ENCODE data around the gene UPF3A. TPM values are rescaled to one million over a fixed set of nuclear protein-coding genes. Genes with fewer than 3 reads are reported as not detected.
"Not testable (repeated sequence)": the region's sequence is repeated elsewhere in the genome, so short reads cannot be mapped to it uniquely, and the experiment has no call there.

The UPF3A gene
- total and polyA plus RNA-seq, 2 experiments from 2014 or later: 45.0 to 174 TPM

DNA sequence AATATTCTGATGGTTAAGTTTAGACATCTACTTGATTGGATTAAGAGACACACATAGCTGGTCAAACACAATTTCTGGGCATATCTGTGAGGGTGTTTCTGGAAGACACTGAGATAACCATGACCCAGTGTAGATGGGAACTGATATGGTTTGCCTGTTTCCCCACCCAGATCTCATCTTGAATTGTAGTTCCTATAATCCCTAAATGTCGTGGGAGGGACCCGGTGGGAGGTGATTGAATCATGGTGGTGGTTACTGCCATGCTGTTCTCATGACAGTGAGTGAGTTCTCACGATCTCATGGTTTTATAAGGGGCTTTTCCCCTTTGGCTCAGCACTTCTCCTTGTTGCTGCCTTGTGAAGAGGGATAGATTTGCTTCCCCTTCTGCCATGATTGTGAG is 65.9 kb downstream of the UPF3A start:
- ATAC-seq; DNase-seq (ENCODE audit: low spot score); H3K27me3 Mint-ChIP-seq (ENCODE audit: insufficient read depth, low read depth, poor library complexity); H3K27me3 ChIP-seq (ENCODE audit: insufficient read depth); H3K4me1 ChIP-seq (ENCODE audit: insufficient read depth); H3K4me2 ChIP-seq; H3K27ac Mint-ChIP-seq; H3K27ac ChIP-seq (ENCODE audit: low read depth); H3K4me3 Mint-ChIP-seq; H3K9me2 ChIP-seq (ENCODE audit: insufficient read depth); H3F3A ChIP-seq (replicated peaks; ENCODE audit: low read depth); H3K36me3 Mint-ChIP-seq (ENCODE audit: low read depth); H3K4me3 ChIP-seq; H3K36me3 ChIP-seq (ENCODE audit: insufficient read depth); H3K79me2 ChIP-seq (replicated peaks; ENCODE audit: insufficient read depth); H4K20me1 ChIP-seq (replicated peaks; ENCODE audit: insufficient read depth); H2AFZ ChIP-seq; H3K4me1 Mint-ChIP-seq: not testable (repeated sequence)
- peaks cover 41% of the 10 kb centered on the region for H3K9me3 Mint-ChIP-seq

- not testable (repeated sequence) for H3K4me1 ChIP-seq (ENCODE audit: insufficient read depth); H3K4me3 Mint-ChIP-seq; H3K4me1 Mint-ChIP-seq; H3K9me2 ChIP-seq (ENCODE audit: insufficient read depth); H3K4me3 ChIP-seq; H3K4me2 ChIP-seq; H3F3A ChIP-seq (replicated peaks; ENCODE audit: low read depth); H3K27me3 ChIP-seq (ENCODE audit: insufficient read depth); H3K79me2 ChIP-seq (replicated peaks; ENCODE audit: insufficient read depth); H3K27ac Mint-ChIP-seq; H3K36me3 Mint-ChIP-seq (ENCODE audit: low read depth); H3K27ac ChIP-seq (ENCODE audit: low read depth); H4K20me1 ChIP-seq (replicated peaks; ENCODE audit: insufficient read depth); H3K36me3 ChIP-seq (ENCODE audit: insufficient read depth); H3K27me3 Mint-ChIP-seq (ENCODE audit: insufficient read depth, low read depth, poor library complexity); ATAC-seq; H2AFZ ChIP-seq
- DNase-seq (ENCODE audit: low spot score): peak; percentile 61
- H3K9me3 Mint-ChIP-seq: peaks cover 36% of the 10 kb centered on the region; the same call in 2 of the 3 replicates
- TF ChIP-seq, protein P1, sequence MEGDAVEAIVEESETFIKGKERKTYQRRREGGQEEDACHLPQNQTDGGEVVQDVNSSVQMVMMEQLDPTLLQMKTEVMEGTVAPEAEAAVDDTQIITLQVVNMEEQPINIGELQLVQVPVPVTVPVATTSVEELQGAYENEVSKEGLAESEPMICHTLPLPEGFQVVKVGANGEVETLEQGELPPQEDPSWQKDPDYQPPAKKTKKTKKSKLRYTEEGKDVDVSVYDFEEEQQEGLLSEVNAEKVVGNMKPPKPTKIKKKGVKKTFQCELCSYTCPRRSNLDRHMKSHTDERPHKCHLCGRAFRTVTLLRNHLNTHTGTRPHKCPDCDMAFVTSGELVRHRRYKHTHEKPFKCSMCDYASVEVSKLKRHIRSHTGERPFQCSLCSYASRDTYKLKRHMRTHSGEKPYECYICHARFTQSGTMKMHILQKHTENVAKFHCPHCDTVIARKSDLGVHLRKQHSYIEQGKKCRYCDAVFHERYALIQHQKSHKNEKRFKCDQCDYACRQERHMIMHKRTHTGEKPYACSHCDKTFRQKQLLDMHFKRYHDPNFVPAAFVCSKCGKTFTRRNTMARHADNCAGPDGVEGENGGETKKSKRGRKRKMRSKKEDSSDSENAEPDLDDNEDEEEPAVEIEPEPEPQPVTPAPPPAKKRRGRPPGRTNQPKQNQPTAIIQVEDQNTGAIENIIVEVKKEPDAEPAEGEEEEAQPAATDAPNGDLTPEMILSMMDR (conservative IDR thresholded peaks at IDR 0.05; ENCODE audit: low read depth in 2 of 2): peak; percentile 60 to 61
Observed at GRCh38 chr13:114352763-114353162, 71.4 kb downstream of the UPF3A start.

DNA sequence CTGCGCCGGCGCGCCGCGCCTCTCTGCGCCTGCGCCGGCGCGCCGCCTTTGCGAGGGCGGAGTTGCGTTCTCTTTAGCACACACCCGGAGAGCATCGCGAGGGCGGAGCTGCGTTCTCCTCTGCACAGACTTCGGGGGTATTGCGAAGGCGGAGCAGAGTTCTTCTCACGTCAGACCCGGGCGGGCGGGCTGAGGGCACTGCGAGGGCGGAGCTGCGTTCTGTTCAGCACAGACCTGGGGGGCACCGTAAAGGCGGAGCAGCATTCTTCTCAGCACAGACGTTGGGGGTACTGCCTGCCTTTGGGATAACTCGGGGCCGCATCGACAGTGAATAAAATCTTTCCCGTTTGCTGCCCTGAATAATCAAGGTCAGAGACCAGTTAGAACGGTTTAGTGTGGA is 72.0 kb downstream of the UPF3A start:
- H3K9me2 ChIP-seq (ENCODE audit: insufficient read depth); H3F3A ChIP-seq (replicated peaks; ENCODE audit: low read depth); DNase-seq (ENCODE audit: low spot score); H3K4me2 ChIP-seq; H3K4me3 ChIP-seq; H3K36me3 Mint-ChIP-seq (ENCODE audit: low read depth); H3K4me1 ChIP-seq (ENCODE audit: insufficient read depth); H4K20me1 ChIP-seq (replicated peaks; ENCODE audit: insufficient read depth); H3K27me3 Mint-ChIP-seq (ENCODE audit: insufficient read depth, low read depth, poor library complexity); H3K79me2 ChIP-seq (replicated peaks; ENCODE audit: insufficient read depth); H3K4me1 Mint-ChIP-seq; H3K27me3 ChIP-seq (ENCODE audit: insufficient read depth); ATAC-seq; H3K27ac Mint-ChIP-seq; H2AFZ ChIP-seq; H3K4me3 Mint-ChIP-seq; H3K27ac ChIP-seq (ENCODE audit: low read depth); H3K36me3 ChIP-seq (ENCODE audit: insufficient read depth): not testable (repeated sequence)
- peaks cover 33% of the 10 kb centered on the region; the same call in 2 of the 3 replicates for H3K9me3 Mint-ChIP-seq

Small RNA genes within 50 kb of the gene (microRNA-seq; reads per million reads assigned to microRNA genes)
- not detected for gene MIR4502
- gene MIR548AR: not detected

Small RNA genes within 50 kb of the gene (small RNA-seq; reads per million reads assigned to genes)
- gene MIR4502 (ENCODE audit: low replicate concordance) (not detected), gene MIR548AR (ENCODE audit: low replicate concordance) (not detected)

Other genes with a start within 250 kb of the UPF3A start
- 18.7 and 20.7 TPM in 2 replicates for gene RASA3, start 149.0 kb upstream of the UPF3A start, total RNA-seq (2014; rRNA removed; shearing (Covaris generic))
- gene RASA3, start 149.0 kb upstream of the UPF3A start, polyA plus RNA-seq (2016; fragmentation: Nextera tagmentation; extraction: Ambion mirVana): 11.2 and 11.7 TPM in 2 replicates
- not detected in 2 replicates for gene CFAP97D2, start 102.3 kb upstream of the UPF3A start, total RNA-seq (2014; rRNA removed; shearing (Covaris generic))
- gene CFAP97D2, start 102.3 kb upstream of the UPF3A start, polyA plus RNA-seq (2016; fragmentation: Nextera tagmentation; extraction: Ambion mirVana): not detected in 2 replicates
- 84.2 and 86.1 TPM in 2 replicates for gene CDC16, start 46.7 kb upstream of the UPF3A start, total RNA-seq (2014; rRNA removed; shearing (Covaris generic))
- gene CDC16, start 46.7 kb upstream of the UPF3A start, polyA plus RNA-seq (2016; fragmentation: Nextera tagmentation; extraction: Ambion mirVana): 91.3 and 95.9 TPM in 2 replicates
- gene CHAMP1, start 32.9 kb downstream of the UPF3A start, total RNA-seq (2014; rRNA removed; shearing (Covaris generic)): 39.1 and 54.8 TPM in 2 replicates
- 32.8 and 35.1 TPM in 2 replicates for gene CHAMP1, start 32.9 kb downstream of the UPF3A start, polyA plus RNA-seq (2016; fragmentation: Nextera tagmentation; extraction: Ambion mirVana)